HG03045 (cell line): ENCODE results near the gene GRSF1.
"Not testable (repeated sequence)": the region's sequence is repeated elsewhere in the genome, so short reads cannot be mapped to it uniquely, and the experiment has no call there.

Experiments
- ATAC-seq: cut with Tn5 transposase; IDR thresholded peaks from one replicate; pipeline ENCODE4 v1.9.1; 2021; ENCODE audit warnings: mild to moderate bottlenecking, moderate library complexity; ENCODE audit not compliant: unreplicated experiment

Gene GRSF1

DNA sequence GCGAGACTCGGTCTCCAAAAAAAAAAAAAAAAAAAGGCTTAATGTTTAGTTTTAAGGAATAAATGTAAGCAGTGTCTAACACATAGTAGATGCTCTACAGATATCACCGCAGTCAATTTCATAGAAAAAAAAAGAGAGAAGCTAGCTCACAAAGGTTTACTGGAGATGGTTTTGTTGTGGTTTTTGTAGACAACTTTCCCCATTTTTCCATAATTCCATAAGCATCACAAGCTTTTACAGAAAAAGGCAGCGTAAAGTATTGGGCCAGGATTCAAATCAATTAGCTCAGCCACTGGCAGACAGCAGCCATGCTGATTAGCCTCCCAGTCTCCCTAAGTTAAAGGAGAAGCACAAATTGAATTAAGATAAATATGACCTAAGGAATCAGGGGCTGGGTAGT is 1.5 kb downstream of the GRSF1 start:
- no peak for ATAC-seq

DNA sequence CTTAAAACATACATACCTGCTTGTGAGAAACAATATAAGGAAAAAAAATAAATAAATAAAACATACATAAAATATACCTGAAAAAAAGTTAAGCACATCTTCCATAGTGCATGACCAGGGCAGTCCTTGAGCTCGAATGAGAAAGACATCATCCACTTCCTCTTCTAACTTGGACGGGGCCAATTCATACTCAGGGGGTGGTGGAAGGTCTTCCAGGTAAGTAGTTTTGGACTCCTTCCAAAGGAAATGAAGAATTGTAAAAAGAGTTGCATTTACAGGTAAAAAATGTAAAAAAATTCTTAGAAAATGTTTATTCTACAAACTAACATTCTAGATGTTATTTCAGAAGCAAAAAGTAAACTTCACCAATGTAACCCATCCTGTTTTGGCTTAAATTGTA is 3.6 kb downstream of the GRSF1 start:
- no peak for ATAC-seq

DNA sequence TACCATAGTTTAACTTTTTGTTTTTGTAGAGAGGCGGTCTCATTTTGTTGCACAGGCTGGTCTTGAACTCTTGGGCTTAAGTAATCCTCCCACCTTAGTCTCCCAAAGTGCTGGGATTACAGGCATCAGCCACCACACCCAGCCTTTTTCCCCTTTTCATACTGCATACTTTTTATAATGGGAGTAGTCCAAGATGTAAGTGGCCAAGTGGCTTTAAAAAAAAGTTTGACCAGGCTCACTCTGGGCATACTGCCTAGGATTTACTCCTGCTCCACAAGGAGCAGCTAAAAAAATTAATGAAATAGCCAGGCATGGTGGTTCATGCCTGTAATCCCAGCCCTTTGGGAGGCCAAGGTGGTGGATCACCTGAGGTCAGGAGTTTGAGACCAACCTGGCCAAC is 6.0 kb downstream of the GRSF1 start:
- no peak for ATAC-seq

GRCh38 chr4:70831293-70831692 is 8.4 kb downstream of the GRSF1 start:
- ATAC-seq = no peak

DNA sequence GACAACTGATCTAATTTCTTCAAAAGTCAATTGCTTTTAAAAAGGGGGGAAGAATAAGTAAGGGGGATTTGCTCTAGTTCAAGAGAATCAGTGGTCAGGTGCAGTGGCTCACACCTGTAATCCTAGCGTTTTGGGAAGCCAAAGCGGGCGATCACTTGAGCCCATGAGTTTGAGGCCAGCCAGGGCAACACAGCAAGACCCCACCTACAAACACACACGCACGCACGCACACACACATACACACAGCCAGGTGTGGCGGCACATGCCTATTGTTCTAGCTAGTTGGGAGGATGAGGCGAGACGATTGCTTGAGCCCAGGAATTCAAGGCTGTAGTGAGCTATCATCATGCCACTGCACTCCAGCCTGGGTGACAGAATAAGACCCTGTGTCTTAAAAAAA is 9.6 kb downstream of the GRSF1 start:
- ATAC-seq = no peak

DNA sequence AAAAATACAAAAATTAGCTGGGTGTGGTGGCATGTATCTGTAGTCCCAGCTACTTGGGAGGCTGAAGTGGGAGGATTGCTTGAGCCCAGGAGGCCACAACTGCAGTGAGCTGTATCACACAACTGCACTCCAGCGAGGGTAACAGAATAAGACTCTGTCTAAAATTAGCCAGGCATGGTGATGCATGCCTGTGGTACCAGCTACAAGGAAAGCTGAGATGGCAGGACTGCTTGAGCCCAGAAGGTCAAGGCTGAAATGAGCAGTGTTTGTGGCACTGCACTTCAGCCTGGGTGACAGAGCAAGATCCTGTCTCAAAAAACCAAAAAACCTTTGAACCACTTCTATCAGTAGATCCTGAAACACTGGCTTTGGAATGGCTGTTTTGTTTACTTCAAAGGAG is 10.2 kb downstream of the GRSF1 start:
- ATAC-seq = no peak

- no peak for ATAC-seq
Observed at GRCh38 chr4:70829015-70829414, 10.7 kb downstream of the GRSF1 start.

- no peak for ATAC-seq
Observed at GRCh38 chr4:70818921-70819320, 20.8 kb downstream of the GRSF1 start.

- no peak for ATAC-seq
Observed at GRCh38 chr4:70818173-70818855, 21.4 kb downstream of the GRSF1 start.

- no peak for ATAC-seq
Observed at GRCh38 chr4:70816894-70817293, 22.8 kb downstream of the GRSF1 start.

DNA sequence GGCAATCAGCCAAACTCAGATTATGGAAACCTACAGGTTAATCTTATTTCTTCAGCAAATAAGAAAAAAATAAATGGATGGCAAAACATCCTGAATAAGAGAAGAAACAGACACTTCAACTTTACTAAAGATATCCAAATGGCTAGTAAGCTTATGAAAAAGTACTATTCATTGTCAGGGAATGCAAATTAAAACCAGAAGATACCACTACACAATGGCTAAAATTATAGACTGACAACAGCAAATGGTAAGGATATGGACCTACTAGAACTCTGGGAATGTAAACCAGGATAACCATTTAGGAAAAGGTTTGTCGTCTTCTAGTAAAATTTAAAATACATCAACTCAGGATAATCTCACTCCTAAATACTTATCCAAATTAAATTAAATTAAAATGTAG is 24.3 kb downstream of the GRSF1 start:
- ATAC-seq = no peak

GRCh38 chr4:70808151-70808550 is 31.5 kb downstream of the GRSF1 start:
- no peak for ATAC-seq

GRCh38 chr4:70802928-70803580 is 36.6 kb downstream of the GRSF1 start:
- ATAC-seq = no peak

DNA sequence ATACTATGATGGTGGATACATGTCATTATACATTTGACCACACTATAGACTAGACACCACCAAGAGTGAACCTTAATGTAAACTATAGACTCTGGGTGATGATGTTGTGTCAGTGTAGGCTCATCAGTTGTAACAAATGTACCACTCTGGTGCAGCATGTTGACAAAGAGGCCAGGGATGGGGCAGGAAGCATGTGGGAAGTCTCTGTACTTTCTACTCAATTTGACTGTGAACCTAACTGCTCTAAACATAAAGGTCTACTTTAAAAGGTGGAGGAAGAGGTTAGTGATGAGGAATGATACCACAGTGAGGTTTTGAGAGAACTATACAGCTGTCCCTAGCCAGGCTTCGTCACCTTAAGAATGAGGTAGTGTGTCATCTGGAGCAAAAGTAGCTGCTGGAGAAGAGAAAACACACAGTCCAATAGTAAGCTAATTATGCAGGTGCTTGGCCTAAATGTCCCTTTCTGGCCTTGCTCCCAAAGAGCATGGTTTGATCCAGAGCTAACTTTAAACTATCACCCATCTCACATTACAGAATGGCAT is 38.4 kb downstream of the GRSF1 start:
- ATAC-seq = peak; percentile 75

DNA sequence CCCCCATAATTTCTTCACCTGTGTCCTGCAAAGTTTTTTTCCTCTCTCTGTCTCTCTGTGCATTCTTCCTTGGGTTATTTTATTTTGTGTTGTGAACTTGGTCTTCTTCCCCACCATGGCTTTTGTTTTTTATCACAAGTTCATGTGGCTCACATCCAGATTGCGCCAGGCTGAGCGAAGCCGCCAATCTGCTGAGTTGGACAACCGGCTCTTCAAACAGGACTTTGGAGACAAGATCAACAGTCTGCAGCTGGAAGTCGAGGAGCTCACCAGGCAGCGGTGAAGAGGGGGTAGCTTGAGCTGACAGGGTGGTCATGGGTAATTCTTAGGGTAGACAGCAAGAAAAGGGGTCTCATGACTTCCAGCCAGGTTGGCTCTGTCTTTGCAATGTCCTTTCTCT is 46.1 kb downstream of the GRSF1 start:
- no peak for ATAC-seq

- ATAC-seq = no peak
Observed at GRCh38 chr4:70788733-70789132, 51.0 kb downstream of the GRSF1 start.

DNA sequence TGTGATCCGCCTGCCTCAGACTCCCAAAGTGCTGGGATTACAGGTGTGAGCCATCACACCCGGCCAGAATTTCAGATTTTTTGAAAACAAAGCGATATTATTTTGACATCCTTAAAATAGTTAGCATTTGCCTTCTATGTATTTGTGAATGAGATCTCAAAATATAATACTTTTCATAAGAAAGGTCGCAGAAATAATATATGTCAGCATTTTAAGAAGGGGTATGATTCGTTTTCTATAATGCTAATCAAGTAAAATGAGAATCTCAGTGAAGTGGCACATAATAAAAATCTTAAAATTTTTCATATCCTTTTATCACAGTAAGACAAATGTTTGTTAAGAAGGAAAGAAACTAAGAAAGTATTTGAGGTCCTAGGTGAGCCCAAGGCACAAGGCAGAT is 52.2 kb downstream of the GRSF1 start:
- no peak for ATAC-seq

DNA sequence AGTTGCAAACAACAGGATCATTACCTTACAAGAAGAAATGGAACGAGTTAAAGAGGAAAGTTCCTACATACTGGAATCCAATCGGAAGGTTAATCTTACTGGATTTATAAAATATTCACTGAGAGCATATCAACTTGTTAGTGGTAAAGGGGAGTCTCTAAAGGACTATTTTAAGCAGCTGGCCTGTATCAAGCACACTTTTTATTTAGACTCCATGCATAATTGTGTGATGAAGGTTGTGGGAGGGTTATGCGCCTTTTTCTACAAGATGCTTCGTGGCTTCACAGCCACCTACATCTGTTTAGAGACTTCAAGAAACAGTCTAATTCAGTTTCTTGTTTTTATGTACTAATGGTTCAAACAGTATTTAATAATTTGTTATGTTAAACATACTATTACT is 56.6 kb downstream of the GRSF1 start:
- ATAC-seq = no peak

- ATAC-seq = no peak
Observed at GRCh38 chr4:70778888-70779422, 60.7 kb downstream of the GRSF1 start.

GRCh38 chr4:70772929-70773555 is 66.6 kb downstream of the GRSF1 start:
- no peak for ATAC-seq

DNA sequence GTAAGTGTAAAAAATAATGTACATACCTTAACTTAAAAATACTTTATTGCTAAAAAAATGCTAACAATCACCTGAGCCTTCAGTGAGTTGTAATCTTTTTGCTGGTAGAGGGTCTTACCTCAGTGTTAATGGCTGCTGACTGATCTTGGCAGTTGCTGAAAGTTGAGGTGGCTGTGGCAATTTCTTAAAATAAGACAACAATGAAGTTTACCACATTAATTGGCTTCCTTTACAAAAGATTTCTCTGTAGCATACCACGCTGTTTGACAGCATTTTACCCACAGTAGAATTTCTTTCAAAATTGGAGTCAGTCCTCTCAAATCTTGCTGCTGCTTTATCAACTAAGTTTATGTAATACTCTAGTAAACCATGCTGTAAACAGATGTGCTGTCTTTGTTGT is 70.3 kb downstream of the GRSF1 start:
- ATAC-seq = not testable (repeated sequence)
